HG03196 (cell line): ENCODE measurements around the gene MAMDC4.
"Not testable (repeated sequence)": the region's sequence is repeated elsewhere in the genome, so short reads cannot be mapped to it uniquely, and the experiment has no call there.

Source experiments
- ATAC-seq: cut with Tn5 transposase; IDR thresholded peaks from one replicate; pipeline ENCODE4 v1.9.1; 2021; ENCODE audit not compliant: unreplicated experiment

Gene MAMDC4

GRCh38 chr9:136860933-136861873, 9.1 kb downstream of the MAMDC4 start:
- ATAC-seq: no peak

- no peak for ATAC-seq
Observed at GRCh38 chr9:136861874-136862457, 9.8 kb downstream of the MAMDC4 start.

DNA sequence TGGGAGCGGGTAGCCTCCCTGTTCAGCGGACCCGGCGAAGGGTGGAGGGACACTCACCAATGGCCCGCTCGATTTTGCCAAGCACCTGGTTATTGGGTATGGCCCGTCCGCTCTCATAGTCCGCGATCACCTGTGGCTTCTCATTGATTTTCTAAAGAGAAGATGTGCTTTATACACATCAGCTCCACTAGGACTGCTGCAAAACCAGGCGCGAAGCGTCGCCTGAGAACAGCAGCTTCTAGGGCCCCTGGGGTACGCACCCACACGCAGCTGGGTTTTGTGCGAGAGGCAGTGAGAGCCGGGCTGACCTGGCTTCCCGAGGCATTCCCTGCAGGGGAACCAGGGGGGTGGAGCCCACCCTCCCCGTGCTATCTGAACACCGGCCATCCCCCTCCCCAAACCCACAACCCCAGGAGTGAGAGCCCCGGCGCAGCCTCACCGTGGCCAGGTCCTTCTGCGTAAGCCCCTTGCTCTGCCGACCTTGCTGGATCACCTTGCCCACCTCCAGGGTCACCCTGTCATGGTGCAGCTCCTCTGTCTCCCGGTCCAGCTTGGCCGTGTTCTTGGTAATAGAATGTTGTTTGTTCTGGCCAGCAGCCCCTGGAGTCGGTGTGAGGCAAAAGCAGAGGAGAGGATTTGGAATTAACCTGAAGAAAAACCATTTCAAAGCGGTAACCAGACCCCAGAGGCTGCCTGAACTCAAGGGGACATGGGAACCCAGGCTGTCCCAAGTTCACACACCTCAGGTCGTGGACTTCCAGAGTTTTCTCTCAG, 10.9 kb downstream of the MAMDC4 start:
- ATAC-seq: no peak

DNA sequence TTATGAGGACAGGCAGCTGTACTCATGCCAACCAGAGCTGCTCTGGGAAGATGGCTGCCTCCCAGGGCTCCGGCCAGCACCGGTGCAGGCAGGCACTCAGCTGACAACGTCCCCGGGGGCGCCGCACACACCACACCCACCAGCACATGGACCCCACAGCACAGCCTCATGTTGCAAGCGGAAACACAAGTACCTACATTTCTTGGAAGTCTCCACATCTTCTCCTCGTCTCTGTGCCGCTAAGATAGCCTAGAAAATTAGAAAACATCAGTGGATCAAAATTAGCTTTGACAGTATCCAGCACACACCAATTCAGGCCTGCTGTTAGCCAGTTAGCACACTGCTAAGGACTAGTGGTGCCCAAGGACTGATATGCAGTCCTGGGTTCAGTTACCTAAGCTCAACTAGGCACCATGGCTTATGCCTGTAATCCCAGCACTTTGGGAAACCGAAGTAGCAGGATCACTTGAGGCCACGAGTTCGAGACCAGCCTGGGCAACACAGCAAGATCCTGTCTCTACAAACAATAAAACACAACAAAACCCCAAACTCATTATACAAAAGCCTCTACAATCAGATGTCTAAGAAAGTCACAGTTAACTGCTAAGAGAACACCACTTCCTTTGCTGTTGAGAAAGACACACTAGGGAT, 11.6 kb downstream of the MAMDC4 start:
- ATAC-seq: no peak

DNA sequence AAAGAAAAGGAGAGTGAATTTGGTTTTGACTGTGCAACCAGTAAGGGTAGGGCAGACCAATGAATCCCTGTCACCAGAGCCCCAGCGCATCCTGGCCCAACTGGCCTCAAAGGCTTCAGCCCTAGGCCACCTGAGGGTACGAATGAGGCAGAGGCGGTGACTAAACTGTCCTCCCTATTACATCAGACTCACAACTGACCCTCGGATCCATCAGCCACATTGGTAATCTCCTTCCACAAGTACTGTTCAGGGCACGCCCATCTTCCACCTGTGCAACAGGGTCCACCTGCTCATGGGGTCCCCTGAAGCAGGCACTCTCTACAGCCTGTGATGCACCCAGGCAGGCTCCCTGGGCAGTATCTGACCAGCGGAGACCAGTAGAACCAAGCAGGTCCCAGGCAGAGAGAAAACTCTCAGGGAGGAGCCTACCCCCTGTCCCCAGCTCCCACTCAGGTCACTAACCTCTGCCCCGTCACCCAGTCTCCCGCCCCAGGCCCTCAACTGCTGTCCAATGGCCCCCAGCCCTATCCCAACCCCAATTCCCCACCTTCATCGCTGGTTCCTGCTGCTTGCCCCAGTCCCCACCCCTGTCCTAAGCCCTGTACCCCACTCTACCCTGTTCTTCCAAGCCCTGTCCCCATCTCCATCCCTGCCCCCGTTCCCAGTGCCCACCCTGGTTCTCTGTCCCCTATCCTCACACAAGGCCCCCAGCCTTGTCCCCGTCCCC, 13.1 kb downstream of the MAMDC4 start:
- ATAC-seq: no peak

DNA sequence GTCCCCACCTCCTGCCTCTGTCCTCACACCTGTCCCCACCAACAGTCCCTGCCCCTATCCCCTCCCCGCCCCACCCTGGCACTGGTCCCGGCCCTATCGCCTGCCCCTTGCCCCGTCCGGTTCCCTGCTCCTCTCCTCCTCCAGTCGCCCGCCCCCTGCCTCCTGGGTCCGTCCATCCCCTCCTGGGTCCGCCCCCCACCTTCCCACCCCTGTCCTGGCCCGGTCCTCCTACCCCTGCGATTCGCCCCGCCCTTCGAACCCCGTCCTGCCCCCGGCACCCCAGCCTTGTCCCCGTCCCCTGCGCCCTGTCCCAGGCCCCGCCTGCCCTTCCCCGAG, 13.6 kb downstream of the MAMDC4 start:
- ATAC-seq: no peak

DNA sequence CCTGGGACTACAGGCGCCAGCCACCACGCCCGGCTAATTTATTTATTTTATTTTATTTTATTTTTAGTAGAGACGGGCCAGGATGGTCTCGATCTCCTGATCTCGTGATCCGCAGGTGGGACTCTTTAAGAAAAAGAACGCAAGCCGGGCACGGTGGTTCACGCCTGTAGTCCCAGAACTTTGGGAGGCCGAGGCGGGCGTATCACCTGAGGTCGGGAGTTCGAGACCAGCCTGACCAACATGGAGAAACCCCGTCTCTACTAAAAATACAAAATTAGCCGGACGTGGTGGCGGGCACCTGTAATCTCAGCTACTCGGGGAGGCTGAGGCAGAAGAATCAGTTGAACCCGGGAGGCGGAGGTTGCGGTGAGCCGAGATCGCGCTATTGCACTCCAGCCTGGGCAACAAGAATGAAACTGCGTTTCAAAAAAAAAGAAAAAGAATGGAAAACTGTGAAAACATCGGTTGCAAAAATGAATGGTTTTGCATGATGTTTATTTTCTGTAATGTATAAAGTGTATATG, 14.8 kb downstream of the MAMDC4 start:
- not testable (repeated sequence) for ATAC-seq

- no peak for ATAC-seq
Observed at GRCh38 chr9:136867480-136867879, 15.3 kb downstream of the MAMDC4 start.

- ATAC-seq: no peak
Observed at GRCh38 chr9:136867917-136868316, 15.8 kb downstream of the MAMDC4 start.

GRCh38 chr9:136868644-136869043, 16.5 kb downstream of the MAMDC4 start:
- ATAC-seq: no peak

DNA sequence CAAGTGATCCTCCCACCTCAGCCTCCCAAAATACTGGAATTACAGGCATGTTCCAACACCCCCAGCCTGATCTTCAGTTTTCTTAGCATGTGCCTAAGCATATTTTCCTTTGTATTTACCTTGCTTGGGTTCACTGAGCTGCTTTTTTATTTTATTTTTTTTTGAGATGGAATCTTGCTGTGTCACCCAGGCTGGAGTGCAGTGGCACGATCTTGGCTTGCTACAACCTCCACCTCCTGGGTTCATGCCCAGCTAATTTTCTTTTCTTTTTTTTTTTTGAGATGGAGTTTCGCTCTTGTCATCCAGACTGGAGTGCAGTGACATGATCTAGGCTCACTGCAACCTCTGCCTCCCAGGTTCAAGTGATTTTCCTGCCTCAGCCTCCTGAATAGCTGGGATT, 17.5 kb downstream of the MAMDC4 start:
- ATAC-seq: not testable (repeated sequence)

DNA sequence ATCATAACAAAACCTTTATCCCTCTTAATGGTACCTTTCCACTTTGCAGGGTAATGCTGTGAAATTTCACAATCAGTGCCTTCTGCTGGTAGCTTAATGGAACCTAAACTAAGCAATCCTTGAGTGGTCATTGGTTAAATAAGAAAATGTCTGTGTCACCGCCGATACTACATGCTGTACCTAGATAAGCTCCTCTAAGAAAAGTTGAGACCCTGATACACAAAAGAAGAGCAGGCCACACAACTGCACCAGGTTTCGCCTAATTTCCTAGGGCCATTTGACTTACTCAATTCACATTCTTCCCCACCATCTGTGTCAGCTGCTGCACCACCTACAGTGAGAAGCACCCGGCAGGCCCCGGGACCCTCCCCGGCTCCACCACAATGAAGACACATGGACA, 23.0 kb downstream of the MAMDC4 start:
- ATAC-seq: no peak

- ATAC-seq: no peak
Observed at GRCh38 chr9:136876476-136876875, 24.3 kb downstream of the MAMDC4 start.

DNA sequence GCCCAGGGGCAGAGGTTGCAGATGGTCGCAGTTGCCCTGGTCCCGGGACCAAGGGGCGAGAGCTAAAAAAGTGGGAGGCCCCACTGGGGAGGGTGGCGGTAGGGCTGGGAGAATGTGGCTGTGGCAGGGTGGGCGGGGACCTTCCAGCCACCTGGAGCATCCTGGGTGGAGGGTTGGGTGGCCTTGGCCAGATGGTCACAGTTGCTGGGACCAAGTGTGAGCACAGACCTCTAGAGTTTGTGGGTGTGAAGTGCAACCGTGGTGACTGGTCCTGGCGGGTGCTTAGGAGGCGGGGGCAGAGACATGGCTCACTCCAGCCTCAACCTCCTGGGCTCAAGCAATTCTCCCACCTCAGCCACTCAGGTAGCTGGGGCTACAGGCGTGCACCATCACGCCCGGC, 28.5 kb downstream of the MAMDC4 start:
- ATAC-seq: no peak

DNA sequence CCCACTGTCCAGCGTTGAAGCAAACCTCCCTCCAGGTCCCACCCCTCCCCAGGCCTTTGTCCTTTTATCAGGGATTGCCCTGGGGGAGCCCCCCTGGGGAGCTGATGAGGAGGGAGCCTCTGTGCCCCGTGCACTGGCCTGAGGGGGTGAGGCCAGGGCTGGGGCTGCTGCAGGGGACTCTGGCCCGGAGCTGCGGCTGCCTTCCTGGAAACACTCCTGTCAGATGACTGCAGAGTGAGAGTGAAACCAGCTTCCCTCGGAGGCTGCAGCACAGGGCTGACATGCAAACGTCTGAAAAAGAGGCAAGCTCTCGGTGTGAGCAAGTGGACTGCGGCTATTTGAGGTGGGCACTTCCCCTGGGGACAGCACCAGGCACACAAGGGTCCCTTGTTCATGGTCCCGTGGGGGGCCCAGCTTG, 29.6 kb downstream of the MAMDC4 start:
- ATAC-seq: no peak

- no peak for ATAC-seq
Observed at GRCh38 chr9:136882109-136882946, 30.2 kb downstream of the MAMDC4 start.

- ATAC-seq: not testable (repeated sequence)
Observed at GRCh38 chr9:136882947-136883283, 30.8 kb downstream of the MAMDC4 start.

DNA sequence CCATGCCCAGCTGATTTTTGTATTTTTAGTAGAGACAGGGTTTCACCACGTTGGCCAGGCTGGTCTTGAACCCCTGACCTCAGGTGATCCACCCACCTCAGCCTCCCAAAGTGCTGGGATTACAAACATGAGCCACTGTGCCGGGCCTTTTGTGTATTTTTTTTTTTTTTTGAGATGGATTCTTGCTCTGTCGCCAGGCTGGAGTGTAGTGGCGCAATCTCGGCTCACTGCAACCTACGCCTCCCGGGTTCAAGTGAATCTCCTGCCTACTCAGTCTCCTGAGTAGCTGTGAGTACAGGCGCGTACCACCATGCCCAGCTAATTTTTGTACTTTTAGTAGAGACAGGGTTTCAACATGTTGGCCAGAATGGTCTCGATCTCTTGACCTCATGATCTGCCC, 31.5 kb downstream of the MAMDC4 start:
- ATAC-seq: not testable (repeated sequence)

DNA sequence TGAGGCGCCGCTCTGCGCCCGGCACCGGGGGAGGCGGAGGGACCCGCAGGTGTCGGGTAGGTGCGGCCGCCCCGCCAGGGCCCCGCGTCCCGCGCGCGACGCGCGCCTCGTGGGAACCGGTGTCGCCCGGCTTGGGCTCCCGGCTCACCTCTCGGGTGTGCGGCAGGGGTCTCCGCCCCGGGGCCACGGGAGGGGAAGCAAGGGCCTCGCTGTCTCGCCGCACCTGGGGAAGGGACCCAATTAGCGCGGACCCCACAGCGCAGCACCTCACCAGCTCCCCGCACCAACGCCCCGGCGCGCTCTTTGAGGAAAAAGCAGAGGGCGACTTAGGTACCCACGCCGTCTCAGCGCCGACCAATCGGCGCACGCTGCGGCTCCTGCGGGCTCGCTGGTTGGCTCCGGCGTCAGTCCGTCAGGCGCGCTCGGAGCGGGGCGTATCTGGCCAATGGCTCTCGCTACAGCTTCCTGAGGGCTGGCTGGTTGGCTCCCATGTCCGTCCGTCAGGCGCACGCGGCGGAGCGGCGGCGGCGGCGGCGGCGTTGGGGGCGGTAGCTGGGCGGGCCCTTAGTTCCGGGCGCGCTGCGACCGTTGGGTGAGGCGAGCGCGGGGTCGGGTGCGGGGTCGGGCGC, 33.9 kb downstream of the MAMDC4 start, which contains the start of gene TRAF2:
Gene TRAF2, plus strand, starts transcription at position 567 of the 629 bp plus-strand sequence. CDS start 12,225 bp downstream, outside the sequence.
- ATAC-seq: peak; percentile 72
